Endothelial cell (in vitro differentiated cells): Measurements from ENCODE around the gene ZBP1. TPM values are rescaled to one million over a fixed set of nuclear protein-coding genes. Genes with fewer than 3 reads are reported as not detected.

Source experiments
- DNase-seq: peaks from one replicate; pipeline ENCODE4 v3.0.0; 2021; ENCODE audit warnings: low spot score
- H3K27ac Mint-ChIP-seq: one replicate; pipeline ENCODE4 v1.8.0; 2021; ENCODE audit warnings: mixed read lengths, inconsistent platforms; ENCODE audit not compliant: unreplicated experiment
- H3K27me3 Mint-ChIP-seq: one replicate; pipeline ENCODE4 v1.8.0; 2021; ENCODE audit warnings: mild to moderate bottlenecking, moderate library complexity, mixed read lengths, inconsistent platforms; ENCODE audit not compliant: unreplicated experiment
- H3K36me3 Mint-ChIP-seq: one replicate; pipeline ENCODE4 v1.8.0; 2021; ENCODE audit warnings: mild to moderate bottlenecking, low read depth, mixed read lengths, inconsistent platforms; ENCODE audit not compliant: unreplicated experiment
- H3K4me1 Mint-ChIP-seq: one replicate; pipeline ENCODE4 v1.8.0; 2021; ENCODE audit warnings: mild to moderate bottlenecking, mixed read lengths, inconsistent platforms; ENCODE audit not compliant: unreplicated experiment
- H3K4me3 Mint-ChIP-seq: one replicate; pipeline ENCODE4 v1.8.0; 2021; ENCODE audit warnings: mild to moderate bottlenecking, mixed read lengths, inconsistent platforms; ENCODE audit not compliant: unreplicated experiment
- H3K9me3 Mint-ChIP-seq: one replicate; pipeline ENCODE4 v1.8.0; 2021; ENCODE audit warnings: mixed read lengths, inconsistent platforms; ENCODE audit not compliant: unreplicated experiment
- total RNA-seq: library from RNA; stranded (reverse); fragmentation: NEBNext Ultra II Directional; extraction: Animal tissue kit (Norgen Biotek cat#: 25700); gene quantifications from one replicate; pipeline ENCODE4 v1.2.1, GENCODE V29; 2021; ENCODE audit not compliant: unreplicated experiment
- TF ChIP-seq, protein P1 (sequence below): fragments of 200-600 bp; sonication (generic); IDR thresholded peaks from one replicate; pipeline ENCODE4 v1.5.0; 2021; ENCODE audit warnings: antibody characterized with exemption; ENCODE audit not compliant: unreplicated experiment

ZBP1 gene
- total RNA-seq, 1 donor from 2014 or later = not detected

DNA sequence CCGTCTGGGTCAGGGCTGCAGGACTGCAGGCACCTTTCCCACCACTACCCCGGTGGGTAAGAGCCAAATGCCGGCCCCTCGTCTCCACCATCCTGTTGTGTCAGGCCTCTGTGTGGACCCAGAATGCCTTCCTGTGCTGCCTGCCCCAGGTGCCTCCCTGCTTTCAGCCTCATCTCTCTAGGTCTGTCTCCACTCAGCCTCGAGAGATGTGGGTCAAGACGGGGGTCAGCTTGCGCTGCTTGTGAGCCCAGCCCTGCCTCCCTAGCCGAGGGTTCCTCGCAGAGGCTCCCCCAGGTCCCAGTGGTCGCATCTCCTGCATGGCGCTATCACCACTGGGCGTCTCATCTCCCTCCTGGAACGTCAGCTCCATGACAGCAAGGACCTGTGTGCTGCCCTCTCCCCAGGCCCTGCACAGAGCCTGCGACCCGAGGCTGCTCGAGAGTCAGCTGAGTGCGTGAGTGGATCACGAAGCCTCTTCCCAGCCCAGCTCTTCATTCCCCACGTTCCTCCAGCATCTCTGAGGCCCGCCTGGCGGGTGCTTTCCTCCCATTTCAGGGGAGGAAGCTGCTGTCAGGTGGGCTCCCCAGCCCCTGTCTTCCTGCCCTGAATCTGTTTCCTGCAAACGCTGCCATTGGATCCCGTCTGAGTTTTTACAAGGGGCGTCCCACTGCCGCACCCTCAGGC is 38.7 kb upstream of the ZBP1 start:
- H3K9me3 Mint-ChIP-seq = no peaks in the 10 kb centered on the region
- peak overlapping the region; percentile 67 for H3K4me3 Mint-ChIP-seq
- peak; percentile 16 for DNase-seq
- H3K27me3 Mint-ChIP-seq = peaks cover 14% of the 10 kb centered on the region
- no peak overlapping the region for H3K27ac Mint-ChIP-seq
- peaks cover 40% of the 10 kb centered on the region for H3K36me3 Mint-ChIP-seq
- TF ChIP-seq, protein P1, sequence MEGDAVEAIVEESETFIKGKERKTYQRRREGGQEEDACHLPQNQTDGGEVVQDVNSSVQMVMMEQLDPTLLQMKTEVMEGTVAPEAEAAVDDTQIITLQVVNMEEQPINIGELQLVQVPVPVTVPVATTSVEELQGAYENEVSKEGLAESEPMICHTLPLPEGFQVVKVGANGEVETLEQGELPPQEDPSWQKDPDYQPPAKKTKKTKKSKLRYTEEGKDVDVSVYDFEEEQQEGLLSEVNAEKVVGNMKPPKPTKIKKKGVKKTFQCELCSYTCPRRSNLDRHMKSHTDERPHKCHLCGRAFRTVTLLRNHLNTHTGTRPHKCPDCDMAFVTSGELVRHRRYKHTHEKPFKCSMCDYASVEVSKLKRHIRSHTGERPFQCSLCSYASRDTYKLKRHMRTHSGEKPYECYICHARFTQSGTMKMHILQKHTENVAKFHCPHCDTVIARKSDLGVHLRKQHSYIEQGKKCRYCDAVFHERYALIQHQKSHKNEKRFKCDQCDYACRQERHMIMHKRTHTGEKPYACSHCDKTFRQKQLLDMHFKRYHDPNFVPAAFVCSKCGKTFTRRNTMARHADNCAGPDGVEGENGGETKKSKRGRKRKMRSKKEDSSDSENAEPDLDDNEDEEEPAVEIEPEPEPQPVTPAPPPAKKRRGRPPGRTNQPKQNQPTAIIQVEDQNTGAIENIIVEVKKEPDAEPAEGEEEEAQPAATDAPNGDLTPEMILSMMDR = no peak
- peaks cover 25% of the 10 kb centered on the region for H3K4me1 Mint-ChIP-seq

DNA sequence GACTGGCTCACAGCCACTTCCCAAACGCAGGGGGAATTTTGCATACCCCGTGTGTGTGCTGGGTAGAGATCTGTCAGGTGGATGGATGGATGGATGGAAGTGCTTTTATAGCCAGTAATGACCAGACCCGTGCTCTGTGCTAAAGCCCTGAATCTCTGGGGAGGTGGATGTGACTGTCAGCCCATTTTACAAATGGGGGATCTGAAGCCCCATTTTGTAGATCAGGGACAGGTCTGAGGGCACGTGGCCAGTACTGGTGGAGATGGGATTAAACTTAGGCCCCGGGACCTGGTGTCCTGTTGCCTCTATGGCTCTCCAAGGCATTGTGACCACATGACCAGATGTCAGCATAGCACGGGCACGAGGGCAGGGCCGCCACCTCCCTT is 38.2 kb upstream of the ZBP1 start:
- peak overlapping the region; percentile 78 for H3K4me3 Mint-ChIP-seq
- TF ChIP-seq, protein P1 = no peak
- peaks cover 19% of the 10 kb centered on the region for H3K27me3 Mint-ChIP-seq
- peaks cover 45% of the 10 kb centered on the region for H3K36me3 Mint-ChIP-seq
- H3K9me3 Mint-ChIP-seq = no peaks in the 10 kb centered on the region
- peaks cover 25% of the 10 kb centered on the region for H3K4me1 Mint-ChIP-seq
- no peak overlapping the region for H3K27ac Mint-ChIP-seq
- no peak for DNase-seq

DNA sequence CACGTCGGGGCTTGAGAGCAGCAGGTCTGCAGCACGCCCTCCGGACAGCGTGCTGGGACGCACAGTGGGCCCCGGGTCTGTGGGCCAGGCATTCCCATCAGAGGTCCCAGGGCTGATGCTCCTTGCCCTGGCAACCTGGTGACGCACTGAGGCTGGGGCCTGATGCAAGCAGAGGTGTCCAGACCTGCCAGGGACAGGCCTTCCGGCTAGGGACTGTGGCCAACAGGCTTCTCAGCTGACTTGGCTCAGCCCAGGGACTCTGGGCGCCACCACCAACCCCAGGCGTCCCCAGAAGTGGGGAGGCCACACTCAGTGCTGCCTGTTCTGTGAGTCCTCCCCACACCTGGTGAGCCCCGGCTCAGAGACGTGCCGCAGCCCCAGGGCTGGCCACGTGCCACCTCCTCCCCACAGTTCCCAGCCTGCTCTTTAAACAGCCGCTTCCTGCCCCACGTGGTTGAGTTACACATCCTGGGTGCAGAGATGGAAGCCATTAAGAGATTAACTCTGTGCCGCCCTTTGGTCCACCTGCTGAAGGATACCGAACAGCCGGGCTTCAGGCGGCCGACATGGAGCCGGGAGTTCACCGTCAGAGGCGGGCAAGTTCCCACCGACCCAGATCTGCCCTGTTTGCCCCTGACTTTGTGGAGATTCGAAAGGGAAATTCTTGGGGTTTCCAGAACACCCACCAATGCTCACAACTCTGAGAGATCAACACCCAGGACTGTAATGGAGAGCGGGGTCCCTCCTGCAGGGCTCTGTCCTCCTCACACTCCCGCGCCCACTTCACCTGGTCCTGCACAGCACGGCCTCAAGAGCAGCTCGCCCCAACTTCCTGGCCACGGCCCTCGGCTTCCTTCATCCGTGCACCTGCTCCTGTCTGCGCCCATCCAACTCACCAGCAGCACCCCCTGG is 37.6 kb upstream of the ZBP1 start:
- H3K27me3 Mint-ChIP-seq = peaks cover 20% of the 10 kb centered on the region
- peaks cover 47% of the 10 kb centered on the region for H3K36me3 Mint-ChIP-seq
- peak; percentile 2 for DNase-seq
- TF ChIP-seq, protein P1 = no peak
- peaks cover 23% of the 10 kb centered on the region for H3K4me1 Mint-ChIP-seq
- no peaks in the 10 kb centered on the region for H3K9me3 Mint-ChIP-seq
- peak overlapping the region; percentile 42 for H3K27ac Mint-ChIP-seq
- H3K4me3 Mint-ChIP-seq = peak overlapping the region; percentile 78

DNA sequence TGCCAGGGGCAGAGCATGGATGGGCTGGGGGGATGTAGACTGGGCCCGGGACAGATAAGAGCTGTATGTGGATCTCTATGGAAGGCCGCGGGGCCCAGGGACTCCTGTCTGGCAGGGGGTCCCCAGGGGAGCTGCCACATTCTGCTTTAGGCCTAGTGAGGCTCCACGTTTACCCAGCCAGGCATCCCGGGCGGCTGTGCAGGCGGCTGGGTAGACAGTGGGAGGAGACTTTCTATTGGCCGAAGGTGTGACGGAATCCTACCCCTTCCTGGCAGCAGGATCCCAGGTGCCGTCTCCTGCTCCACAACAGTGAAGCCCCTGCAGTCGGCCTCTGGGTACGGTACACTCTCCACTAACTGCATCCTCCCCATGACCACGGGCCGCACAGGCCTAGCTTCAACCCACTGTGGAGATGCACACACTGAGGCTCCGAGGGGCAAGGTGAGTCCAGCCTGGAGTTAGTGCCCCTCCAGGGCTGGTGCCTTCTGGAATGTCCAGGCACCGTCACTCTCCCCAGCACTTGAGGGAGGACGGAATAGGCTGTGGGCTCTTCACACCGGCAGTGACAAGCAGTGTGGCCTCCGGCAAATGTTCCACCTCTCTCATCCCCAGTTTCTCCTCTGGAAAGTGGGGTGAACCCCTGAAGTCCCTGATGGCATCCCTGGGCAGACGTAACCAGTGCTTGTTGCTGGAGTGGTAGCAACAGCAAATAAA is 36.8 kb upstream of the ZBP1 start:
- Mint-ChIP-seq H3K4me1 (peaks cover 21% of the 10 kb centered on the region), H3K36me3 (peaks cover 47% of the 10 kb centered on the region), H3K27ac (no peak overlapping the region), H3K9me3 (no peaks in the 10 kb centered on the region), H3K4me3 (no peak overlapping the region), H3K27me3 (peaks cover 19% of the 10 kb centered on the region)
- peak; percentile 1 for DNase-seq
- TF ChIP-seq, protein P1 = no peak
